HG02870 (cell line): ENCODE measurements around the gene MEGF9.

Source experiments
- ATAC-seq: cut with Tn5 transposase; IDR thresholded peaks from one replicate; pipeline ENCODE4 v1.9.1; 2021; ENCODE audit warnings: mild to moderate bottlenecking, moderate library complexity; ENCODE audit not compliant: unreplicated experiment

The MEGF9 gene

DNA sequence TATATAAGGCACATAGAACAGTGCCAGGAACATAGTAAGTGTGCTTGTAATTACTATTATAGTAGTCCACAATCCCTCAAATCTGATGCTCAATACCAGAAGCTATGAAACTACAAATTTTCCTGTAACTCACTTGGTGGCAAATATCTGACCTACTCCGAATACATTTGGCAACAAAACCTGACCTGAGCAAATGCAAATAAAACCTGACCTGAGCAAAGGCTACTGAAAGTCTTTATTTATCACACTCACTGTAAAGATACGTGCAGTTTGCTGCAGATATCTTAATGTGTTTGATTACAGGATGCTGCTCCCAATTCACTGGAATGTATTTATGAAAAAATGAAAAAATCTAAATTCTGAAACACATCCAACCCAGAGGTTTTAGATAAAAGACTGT is 7.1 kb downstream of the MEGF9 start:
- ATAC-seq, result no peak

DNA sequence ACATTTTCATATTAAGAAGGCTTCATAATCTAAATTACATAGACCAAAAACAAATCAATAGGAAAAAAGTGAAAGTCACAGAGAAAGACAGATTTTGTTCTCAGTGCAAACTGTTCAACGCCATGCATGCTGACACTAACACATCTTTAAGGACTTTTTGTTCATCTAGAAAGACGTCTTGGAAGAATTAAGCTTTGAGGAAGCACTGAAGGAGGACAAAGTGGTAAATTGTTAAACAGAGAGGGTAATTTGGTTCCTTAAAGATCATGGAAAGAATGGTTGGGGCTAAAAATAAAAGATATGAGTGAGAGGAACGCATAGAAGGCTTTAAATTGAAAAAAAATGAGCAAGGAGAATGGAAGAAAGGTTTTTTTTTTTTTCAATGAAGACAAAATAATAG is 9.1 kb downstream of the MEGF9 start:
- no peak for ATAC-seq

DNA sequence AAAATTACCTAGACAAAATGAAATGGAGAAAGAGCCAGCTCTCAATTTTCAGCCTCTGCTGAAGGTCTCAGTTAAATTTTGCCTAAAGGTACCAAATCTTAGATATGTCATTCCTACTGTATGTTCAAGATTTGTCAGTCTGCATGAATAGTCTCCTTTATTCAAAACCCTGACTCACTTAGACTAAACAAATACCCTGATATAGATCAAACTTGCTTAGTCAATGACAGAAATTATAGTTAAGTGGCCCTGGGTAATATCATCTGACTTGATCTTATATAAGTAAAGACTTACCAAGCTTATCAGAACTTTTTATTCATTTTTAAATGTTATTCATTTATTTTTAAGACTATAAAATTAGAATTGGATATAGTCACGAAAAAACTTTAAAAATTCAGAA is 12.2 kb downstream of the MEGF9 start:
- ATAC-seq, result no peak

DNA sequence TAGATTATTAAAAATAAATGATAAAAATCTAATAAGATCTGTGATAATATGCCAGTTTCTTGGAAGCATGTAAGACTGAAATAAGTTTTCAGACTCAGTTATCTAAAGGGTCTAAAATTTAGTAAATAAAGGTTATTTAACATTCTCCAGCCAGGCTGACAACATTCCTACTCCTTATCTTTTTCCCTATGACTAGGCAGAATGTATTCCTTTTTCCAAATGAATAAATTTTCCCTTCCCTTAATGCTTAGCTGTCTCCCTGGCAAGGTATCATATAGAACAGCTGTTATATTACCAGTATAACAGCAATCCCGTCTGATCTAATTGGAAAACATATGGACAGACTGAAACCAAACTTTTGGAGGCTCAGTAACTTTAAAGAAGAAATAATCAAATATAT is 13.0 kb downstream of the MEGF9 start:
- ATAC-seq, result no peak

DNA sequence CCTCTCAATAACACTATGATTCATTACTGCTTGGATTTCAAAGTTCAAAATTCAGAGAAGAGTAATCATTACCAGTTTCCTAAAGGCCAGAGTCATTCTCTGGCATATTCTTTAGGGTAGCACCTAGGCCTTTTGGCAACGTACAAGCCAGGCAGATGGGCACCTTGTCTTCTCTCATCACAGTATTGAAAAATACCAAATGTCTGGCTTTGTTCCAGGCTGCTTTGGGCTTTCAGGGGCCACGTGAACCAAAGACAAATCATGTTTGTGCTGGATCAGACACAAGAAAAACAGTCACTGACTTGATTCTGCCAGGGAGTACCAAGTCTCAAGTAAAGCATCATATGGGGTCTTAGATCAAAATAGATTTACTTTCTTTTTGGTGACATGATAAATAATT is 15.5 kb downstream of the MEGF9 start:
- no peak for ATAC-seq

DNA sequence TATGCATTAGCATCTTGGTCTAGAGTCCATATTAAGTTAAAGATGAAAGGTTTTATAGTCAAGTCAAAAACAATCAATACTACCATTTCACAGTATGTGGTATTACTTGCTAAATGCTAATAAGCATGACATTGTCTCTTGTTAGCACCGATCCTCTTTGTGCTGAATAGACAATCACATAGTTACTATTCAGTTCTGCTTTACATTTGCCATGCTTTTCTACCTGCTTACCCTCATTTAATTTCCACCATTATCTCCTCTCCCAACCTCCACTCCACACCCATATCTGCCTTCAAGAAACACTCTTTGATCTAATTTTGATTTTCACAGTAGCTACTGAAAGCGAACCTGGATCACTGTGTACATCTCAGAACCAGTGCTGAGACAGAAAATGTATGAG is 16.8 kb downstream of the MEGF9 start:
- no peak for ATAC-seq

DNA sequence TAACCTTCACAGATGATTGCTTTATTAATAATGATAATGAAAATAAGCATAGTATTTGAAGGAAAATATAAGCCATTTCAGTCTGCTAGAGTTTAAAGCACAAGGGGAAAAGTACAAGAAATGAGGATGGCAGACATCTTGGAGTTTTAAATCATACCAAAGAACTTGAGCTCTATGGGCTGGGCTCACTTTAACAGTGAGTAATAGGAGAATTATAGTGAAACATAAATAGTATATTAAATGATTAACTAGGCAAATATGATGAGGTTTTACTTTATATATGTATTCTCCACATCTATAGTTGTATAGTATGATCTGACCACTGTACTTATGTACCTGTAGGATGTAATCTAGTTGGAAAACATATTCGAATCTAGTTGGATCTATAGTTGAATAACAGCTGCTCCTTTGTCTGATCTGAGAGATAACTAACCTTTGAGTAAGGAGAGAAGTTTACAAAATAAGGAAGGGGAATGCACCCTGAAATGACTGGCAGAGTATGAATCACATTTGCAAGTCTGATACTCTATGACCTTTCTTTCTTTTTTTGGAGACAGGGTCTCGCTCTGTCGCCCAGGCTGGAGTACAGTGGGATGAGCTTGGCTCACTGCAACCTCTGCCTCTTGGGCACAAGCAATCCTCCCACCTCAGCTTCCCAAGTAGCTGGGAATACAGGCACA is 17.6 kb downstream of the MEGF9 start:
- no peak for ATAC-seq

DNA sequence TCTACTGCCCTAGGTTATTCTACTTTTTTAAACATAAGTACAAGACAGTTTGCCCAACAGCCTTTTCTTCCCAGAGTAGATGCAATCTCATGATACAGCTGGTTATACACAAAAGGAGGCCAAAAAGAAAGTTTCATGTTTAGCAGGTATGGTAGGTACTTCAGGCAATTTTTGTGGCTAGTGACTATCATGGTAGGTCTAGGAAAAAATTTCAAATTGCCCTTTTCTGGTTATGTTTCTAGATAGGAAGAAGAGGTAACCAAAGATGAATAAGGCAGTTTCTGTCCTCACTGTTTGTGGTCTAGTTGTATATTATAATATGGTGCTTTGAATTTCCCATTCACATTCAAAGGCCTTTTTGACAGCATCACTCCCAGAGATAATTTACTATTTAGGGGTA is 19.7 kb downstream of the MEGF9 start:
- ATAC-seq, result no peak

DNA sequence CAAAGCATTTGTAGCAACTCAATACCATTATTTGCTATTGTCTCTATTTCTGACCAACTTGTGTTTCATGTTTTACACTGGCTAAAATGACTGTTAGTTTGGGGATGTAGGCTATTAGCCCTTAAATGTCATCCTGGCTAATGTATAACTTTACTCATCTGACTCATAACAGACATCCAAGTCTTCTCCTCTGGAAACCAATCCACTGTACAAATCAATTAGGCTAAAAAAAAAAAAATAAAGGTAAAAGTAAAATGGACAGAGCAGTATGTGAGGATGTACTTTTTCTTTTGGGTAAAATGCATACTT is 20.6 kb downstream of the MEGF9 start:
- peak; percentile 66 for ATAC-seq

DNA sequence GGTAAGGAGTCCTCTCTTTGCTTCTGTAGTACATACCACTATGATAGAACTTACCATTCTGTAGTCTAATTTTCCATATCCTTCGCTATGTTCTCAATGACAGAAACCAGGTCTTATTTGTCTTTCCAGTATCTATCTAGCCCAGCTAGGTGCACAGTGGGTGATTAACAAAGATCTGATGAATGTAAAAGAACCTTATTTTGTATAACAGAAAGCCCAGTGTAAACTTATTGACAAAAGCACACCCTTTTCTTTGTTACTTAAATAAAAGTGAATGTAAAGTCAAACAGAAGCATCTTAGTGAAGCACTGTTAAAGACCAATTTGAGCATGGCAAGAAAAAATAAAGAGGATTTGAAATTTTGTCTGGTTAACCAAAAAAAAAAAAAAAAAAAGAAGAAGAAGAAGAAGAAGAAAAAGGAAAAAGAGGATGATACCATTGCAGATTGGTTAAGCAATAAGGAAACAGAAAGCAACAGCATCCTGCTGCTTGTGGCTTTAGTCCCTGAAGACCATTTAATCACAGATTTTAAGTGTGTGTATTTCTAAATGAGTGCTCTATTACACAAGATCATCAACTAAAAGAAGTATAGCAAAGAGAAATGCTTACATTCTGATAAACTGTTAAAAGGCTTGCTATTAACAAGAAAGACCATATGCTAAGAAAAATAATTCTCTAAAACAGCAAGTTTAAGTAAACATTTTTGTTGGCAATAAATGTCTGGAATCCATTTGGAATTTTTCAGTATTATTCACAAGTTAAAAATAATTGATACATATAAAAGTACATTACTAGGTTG is 21.2 kb downstream of the MEGF9 start:
- no peak for ATAC-seq

DNA sequence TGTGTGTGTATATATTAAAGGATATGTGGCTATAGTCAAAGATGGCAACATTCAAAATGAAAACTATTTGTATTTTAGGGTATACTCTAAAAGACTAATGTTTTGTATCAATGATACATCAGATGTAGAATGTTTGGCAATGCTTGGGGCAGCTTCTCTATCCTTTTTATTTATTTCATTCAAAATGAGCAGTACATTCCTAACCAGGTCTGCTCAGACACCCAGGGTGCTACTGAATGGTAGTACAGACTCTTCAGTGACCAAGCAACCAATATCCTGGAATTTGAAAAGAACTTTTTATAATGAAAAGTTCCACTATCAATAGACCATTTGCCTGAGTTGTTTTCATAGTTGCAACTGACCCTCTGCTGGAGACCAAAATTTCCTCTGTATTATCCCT is 23.9 kb downstream of the MEGF9 start:
- ATAC-seq, result no peak

DNA sequence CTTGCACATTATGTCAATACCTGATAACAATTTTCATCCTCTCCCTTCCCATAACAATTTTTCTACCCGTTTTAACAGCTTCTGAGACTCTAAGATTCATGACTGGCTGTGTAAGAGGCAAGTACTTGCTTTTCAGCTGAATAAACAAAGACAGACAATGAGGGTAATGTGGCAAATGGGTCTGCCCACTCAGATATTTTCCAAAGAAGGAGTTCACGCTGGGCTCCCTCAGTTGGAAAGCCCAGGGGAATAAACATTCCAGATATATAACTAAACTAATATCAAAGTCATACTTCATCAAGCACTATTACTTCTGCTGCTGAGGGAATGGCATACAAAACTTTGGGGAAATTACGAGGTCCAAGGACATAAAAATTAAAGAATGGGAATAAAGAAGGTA is 24.4 kb downstream of the MEGF9 start:
- ATAC-seq, result no peak

DNA sequence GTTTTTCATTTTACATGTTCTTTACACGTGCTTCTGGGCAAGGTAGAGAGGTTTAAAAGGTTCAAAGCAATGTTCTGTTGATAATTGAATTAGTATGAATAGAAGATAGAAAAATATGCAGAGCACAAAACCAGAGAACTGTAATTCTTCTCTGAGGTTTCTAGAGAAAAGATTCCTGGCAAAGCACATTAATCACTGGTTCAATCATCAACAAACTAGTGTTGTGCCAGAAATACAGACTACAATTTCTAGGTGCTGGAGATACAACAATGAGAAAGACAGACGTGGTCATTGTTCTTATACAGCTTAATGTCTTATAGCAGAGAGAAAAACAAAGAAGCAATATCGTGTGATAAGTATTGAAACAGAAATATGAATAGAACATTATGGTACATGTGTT is 25.5 kb downstream of the MEGF9 start:
- ATAC-seq, result no peak

DNA sequence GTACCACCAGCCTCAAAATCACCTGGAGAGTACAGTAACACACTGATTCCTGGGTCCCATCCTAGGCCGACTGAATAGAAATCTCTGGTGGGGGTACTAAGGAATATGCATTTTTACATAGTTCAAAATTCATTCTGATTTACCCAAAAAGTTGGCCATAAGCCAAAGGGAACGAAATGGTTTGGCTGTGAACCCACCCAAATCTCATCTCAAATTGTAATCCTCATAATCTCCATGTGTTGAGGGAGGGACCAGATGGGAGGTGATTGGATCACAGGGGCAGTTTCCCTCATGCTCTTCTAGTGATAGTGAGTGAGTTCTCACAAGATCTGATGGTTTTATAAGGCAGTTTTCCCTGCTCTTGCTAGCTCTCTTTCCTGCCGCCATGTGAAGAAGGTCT is 31.1 kb downstream of the MEGF9 start:
- ATAC-seq, result no peak

DNA sequence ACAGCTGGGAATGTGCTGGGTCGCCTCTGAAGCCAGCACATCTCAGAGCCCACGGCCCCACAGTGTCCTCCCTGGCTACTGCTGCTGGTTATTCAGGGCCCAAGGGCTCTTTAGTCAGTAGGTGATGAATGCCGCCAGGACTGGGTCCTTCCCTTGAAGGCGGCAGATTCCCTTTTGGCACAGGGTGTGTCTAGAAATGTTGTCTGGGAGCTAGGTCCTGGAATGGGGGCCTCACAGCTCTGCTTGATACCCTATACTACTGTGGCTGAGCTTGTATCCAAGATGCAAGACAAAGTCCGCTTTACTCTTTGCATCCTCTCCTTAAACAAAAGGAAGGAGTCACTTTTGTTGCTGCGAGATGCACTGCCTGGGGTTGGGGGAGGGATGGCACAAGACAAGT is 33.1 kb downstream of the MEGF9 start:
- ATAC-seq, result no peak

DNA sequence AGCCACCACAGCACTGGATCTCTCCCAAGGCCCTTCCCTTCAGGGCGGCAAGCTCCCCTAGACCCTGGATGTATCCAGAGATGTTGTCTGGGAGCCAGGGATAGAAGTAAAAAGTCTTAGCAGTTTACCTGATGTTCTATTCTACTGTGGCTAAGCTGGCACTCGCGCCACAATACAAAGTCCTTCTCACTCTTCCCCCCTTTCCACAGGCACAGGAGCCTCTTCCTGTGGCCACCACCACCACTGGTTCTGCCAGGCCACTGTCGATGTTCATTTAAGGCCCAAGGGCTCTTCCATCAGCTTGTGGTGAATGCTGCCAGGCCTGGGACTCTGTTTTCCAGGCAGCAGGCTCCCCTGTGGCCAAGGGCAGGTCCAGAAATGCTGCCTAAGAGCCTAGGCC is 33.7 kb downstream of the MEGF9 start:
- ATAC-seq, result no peak

DNA sequence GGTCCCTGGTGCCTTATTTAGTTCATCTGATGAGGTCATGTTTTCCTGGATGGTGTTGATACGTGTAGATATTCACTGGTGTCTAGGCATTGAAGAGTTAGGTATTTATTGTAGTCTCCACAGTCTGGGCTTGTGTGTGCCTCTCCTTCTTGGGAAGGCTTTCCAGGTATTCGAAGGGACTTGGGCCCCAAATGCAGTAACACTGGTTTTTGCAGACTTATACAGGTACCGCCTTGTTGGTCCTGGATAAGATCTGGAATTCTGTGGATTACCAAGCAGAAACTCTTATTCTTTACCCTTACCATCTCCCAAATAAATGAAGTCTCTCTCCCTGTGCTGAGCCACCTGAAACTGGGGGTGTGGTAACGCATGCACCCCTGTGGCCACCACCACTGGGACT is 34.1 kb downstream of the MEGF9 start:
- no peak for ATAC-seq

DNA sequence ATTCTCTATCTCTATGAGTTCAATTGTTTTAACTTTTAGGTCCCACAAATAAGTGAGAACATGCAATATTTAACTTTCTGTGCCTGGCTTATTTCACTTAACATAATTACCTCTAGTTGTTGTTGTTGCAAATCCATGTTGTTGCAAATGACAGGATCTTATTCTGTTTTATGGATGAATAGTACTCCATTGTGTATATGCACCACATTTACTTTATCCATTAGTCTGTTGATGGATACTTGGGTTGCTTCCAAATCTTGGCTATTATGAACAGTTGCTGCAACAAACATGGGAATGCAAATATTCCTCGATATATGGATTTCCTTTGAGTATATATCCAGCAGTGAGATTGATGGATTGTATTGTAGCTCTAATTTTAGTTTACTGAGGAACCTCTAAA is 36.3 kb downstream of the MEGF9 start:
- ATAC-seq, result no peak

DNA sequence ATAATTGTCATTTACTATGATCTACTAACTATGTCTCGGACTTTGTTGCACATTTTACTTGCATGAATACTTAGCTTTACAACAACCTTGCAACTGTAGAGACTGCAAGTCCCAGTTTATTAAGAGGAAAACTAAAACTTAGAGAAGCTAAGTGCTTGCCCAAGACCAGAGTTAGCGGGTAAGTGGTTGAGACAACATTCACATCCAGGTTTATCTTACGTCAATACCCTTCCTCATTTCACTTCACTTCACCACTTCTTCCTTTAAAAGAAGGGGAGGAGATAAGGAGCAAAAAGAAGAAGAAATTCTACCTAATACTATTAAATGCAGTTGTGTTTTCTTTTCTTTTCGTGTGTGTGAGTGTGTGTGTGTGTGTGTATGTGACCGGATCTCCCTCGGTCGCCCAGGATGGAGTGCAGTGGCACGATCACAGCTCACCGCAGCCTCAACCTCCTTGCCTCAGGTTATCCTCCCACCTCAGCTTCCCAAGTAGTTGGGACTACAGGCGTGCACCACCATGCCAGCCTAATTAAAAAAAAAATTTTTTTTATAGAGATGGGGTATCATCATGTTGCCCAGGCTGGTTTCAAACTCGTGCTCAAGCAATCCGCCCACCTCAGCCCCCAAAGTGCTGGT is 37.4 kb downstream of the MEGF9 start:
- no peak for ATAC-seq

DNA sequence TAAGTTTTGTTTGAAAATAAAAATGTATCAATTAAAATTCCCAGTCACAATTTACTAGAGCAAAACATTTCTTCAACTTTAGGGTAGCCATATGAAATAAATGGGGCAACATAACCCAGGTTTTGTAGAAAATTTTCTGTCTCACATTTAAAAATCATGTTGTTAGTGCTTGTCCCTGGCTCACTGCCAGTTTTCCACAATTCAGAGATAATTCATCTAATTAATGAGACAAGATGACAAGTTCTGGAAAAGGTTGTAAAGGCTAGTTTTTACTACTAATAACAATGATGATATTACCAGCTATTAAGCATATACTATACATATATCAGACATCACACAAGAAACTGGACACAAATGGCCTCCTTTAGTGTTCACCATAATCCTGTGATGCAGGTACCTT is 45.9 kb downstream of the MEGF9 start:
- no peak for ATAC-seq

DNA sequence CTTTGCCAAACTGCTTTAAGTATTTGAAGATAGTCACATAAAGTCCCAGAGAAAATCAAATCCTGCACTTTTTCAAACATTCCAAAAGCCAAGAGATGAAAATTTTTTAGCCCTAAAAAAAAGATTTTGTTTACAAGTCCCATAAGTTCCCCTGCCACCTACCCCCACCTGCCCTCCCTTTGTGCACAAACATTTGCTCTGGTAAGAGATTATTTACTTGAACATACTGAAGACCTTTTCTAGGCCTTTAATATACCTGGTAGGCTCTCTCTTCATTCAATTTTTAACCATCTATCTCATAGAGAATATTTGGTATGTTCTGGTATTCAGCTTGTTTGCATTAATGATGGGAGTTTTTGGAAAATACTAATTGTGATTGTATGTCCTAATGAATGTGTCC is 50.3 kb downstream of the MEGF9 start:
- no peak for ATAC-seq

DNA sequence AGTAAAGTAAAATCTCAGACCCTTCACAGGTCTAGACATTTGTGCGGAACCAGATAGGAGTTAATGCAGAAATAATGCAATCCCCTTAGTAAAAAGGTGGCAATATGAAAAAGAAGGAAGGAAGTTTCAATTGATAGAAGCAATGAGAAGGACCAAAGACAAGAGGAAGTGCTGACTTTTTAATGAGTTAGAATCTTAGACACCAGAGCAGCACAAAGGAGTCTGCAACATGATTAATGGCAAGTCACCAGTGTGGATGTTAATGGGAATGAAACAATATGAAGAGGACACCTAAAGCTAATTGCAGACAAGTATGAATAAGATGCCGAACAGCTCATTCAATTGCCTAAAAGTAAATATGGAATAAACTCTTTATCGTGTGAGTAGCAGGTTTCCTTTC is 50.9 kb downstream of the MEGF9 start:
- no peak for ATAC-seq

DNA sequence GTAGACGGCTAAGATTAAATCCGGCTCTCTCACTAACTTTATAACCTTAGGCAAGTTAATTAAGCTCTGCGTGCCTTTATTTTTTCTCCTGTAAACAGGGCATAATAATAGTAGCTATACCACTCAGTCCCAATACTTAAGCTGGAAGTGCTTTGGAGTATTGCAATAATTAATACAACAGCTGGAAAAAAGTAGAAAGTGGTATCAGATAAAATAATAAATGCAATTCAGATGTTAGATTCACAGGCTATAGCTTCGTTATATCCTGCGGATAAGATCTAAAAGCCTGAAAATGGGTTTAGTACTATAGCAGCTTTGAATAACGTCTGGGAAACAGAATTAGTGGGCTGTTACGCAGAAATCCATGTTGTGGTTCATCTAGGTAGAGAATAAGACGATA is 51.8 kb downstream of the MEGF9 start:
- ATAC-seq, result no peak
